Head of caudate nucleus (tissue), 42 donors: Measurements from ENCODE around the gene GYPB.
"Not testable (repeated sequence)": the region's sequence is repeated elsewhere in the genome, so short reads cannot be mapped to it uniquely, and the experiment has no call there.

ENCODE experiments used
- DNase-seq, 42 donors: peaks; one replicate each; pipeline versions ENCODE4 v3.0.0 to v3.0.0-alpha.2; 2020 to 2021; ENCODE audit warnings: mixed read lengths in 7 of 42
- intact Hi-C: fragments of 100-400 bp; cut with DNase I; formaldehyde crosslinking; loops from one replicate; pipeline ENCODE4 v1.15.0; 2022

The GYPB gene

DNA sequence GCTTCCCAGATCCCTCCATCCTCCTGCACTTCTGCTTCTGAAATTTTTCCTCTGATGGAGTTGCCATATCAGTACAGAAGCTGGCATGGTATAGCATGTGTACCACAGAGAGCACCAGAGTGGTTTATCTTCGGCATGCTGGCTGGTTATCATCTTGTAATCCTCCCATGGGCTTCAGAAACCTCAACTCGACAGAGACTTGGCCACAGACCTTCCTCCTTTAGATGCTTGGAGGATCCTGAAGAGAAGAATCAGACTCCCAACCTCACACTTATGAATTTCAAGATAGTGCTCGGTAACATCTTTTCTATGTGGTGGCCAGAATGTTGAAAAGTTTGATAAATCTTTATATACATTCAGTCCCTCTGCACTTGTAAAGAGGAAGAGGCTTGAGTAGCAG, 63.9 kb downstream of the GYPB start:
- DNase-seq, intact Hi-C loops: not testable (repeated sequence)

- DNase-seq, intact Hi-C loops: not testable (repeated sequence)
These were observed 67.7 kb downstream of the GYPB start for GRCh38 chr4:143951458-143951972.

- DNase-seq, intact Hi-C loops: not testable (repeated sequence)
These were observed 68.2 kb downstream of the GYPB start for GRCh38 chr4:143950967-143951366.

- intact Hi-C loops, DNase-seq: not testable (repeated sequence)
These were observed 69.0 kb downstream of the GYPB start for GRCh38 chr4:143950185-143950584.

GRCh38 chr4:143947493-143947892, 71.7 kb downstream of the GYPB start:
- intact Hi-C loops = not testable (repeated sequence)

More at GRCh38 chr4:143947493-143947892, 71.7 kb downstream of the GYPB start:
- DNase-seq = not testable (repeated sequence)
